HG02981 (cell line): ENCODE results near the gene NUP58.
"Not testable (repeated sequence)": the region's sequence is repeated elsewhere in the genome, so short reads cannot be mapped to it uniquely, and the experiment has no call there.

Experiments used
- ATAC-seq: cut with Tn5 transposase; IDR thresholded peaks from one replicate; pipeline ENCODE4 v1.9.1; 2021; ENCODE audit warnings: mild to moderate bottlenecking, moderate library complexity; ENCODE audit not compliant: unreplicated experiment

The NUP58 gene

DNA sequence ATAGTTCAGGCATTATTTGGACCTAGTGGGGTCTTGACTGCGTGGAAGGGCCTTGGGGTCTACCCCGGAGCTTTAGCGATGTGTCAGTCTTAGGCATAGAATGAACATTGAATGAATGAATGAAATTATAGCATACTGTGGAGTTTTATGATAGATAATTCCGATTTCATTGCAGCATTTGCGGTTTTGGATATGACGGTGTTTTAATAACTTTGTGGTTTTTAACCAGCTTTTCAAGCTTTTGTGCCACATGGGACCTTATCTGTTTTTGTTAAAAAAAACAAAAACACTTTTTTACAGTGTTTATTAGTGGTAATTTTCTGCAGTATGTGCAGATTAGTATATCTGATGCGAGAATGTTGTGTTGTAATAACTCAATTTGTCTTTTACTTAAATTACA is 696 bp downstream of the NUP58 start:
- ATAC-seq = no peak

DNA sequence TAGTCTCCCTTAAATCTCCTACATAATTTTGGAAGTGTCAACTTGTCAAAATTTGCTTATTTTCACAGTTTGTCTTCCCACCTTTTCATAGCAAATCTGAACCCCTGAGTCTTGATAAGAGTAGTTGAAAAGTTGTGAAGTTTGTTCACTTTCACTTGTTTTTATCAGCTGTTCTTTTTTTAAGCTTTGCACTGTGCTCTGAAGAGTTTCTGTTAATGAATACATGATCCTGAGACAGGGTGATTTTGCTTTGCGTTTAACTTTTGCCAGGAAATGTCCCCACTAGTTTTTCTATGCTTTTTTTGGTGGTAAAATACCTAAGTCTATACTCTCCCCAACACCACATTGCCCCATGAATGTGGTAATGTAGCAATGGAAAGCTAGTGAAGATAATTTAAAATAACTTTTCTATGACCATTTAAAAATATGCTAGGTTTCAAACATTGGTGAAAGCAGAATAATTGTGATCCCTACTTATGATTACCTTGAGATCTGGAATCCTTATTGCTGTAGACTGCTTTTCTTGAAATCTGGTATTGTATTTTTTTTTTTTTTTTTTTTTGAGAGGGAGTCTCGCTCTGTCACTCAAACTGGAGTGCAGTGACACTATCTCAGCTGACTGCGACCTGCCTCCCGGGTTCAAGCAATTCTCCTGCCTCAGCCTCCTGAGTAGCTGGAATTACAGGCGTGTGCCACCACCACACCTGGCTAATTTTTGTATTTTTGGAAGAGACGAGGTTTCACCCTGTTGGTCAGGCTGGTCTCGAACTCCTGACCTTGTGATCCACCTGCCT is 5.4 kb downstream of the NUP58 start:
- no peak for ATAC-seq

DNA sequence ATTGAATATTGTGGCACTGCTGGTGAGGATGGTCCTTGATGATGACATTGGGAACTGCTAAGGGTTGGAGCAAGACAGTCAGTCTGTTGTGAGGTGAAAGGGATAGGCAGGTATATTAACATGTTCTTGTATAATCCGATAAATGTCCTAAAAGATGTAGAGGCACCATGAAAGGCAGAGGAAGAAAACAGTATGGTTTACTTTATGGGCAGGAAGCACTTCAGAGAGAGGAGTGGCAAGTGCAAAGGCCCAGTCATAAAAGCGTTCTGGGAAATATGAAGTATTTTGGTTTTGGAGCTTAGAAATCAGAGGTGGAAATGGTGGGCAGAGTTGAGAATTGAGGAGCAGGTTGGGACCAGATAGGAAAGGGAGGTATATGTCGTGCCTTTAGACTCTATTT is 9.5 kb downstream of the NUP58 start:
- no peak for ATAC-seq

DNA sequence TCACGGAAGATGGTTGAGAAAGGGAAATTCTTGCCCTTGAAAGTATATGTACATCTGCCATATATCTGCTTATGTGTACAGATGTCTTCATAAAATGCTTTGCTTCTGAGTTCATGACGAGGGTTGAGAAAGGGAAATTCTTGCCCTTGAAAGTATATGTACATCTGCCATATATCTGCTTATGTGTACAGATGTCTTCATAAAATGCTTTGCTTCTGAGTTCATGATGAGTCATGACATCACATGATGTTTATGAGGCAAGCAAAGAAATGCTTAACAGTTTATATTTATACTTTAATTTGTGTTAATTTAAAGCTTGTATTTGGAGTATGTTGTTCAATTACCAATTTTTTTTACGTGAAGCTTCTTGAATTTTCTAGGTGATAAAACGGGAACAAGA is 17.5 kb downstream of the NUP58 start:
- not testable (repeated sequence) for ATAC-seq

DNA sequence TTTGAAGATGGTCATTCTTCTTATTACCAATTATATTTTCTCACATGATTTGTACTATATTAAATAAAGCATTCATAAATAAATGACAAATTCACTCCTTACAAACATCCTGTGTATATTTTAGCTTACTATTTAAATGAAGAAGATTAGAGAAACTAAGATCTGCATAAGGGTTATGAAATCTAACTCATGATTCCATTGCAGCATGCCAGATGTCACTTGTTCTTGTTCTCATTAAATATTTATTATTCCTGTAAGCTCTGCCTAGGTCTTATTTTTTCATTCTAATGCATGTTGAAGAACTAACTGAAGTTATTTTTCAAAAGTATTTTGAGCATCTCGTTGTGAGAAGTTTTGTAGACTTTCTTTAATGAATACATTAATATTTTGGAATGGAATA is 18.3 kb downstream of the NUP58 start:
- no peak for ATAC-seq

- no peak for ATAC-seq
Observed at GRCh38 chr13:25324100-25324499, 22.7 kb downstream of the NUP58 start.

- no peak for ATAC-seq
Observed at GRCh38 chr13:25329706-25330105, 28.3 kb downstream of the NUP58 start.

DNA sequence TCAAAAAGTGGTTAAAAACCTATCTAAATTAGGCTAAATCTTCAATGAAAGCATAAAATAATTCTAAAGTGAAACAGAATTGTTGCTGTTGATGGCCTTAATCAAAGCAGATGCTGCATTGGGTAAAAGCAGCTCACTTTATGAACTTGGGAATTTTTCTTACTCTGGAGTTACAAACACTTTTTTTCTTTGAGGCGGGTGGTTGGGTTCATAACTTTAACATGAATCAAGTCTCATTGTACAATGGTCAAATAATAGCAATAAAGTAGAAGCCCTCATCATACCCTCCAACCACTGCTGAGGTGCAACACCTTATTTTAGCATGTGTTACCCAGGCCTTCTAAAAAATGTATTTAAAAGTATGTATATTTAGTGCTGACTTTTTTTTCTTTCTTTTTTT is 29.1 kb downstream of the NUP58 start:
- ATAC-seq = no peak

GRCh38 chr13:25335856-25336255 is 34.4 kb downstream of the NUP58 start:
- ATAC-seq = no peak

DNA sequence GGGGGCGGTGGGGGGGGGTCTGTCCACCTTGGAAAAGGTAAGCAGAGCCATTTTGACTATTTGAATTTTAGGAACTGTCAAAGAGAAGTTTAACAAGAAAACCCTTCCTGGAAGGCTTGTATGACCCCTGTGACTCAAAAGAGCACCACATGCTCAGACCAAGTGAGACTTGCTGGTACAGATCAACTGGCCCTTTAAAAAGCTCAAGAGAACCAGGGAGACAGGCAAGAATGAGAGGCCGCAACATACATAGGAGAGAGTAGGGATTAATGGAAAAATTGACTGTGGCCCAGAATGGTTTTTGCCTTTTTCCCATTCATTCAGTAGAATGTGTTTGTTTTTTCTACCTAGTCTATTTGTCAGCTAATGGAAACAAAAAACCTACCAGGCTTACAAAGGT is 44.2 kb downstream of the NUP58 start:
- ATAC-seq = no peak

GRCh38 chr13:25347151-25347550 is 45.7 kb downstream of the NUP58 start:
- ATAC-seq = no peak

GRCh38 chr13:25351404-25351803 is 50.0 kb downstream of the NUP58 start:
- ATAC-seq = no peak

DNA sequence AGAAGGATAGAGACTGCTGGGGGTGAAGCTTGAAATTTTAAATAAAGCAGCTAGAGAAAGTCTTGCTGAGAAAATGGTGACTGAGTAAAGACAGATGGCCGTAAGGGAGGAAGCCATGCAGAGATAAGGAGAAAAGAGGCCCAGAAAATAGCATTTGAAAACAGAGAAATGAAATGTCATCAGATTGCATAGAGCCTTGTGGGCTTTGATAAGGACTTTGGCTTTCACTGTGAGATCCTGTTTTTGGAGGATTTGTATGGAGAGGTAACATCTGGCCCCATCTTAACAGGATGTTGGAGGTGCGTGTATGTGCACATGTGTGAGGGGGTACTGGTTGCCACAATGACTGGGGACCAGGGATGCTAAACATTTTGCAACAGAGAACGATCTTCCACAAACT is 50.8 kb downstream of the NUP58 start:
- no peak for ATAC-seq

DNA sequence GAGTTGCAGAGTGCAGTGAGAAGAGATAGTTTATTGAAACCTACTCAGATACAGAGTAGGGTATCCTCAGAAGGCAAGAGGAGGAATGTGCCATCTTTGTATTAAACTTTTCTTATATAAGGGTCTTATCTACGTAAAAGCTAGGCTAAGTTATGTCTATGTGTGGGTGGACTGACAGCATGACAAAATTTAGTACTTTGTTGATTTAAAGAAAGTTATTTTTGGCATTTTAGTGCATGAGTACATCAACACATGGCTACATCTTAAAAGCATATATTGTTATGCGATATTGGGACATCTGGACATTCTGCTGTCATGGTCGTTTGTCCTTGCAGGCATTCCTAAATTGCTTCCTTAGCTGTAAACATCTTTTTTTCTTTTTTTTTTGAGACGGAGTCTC is 51.4 kb downstream of the NUP58 start:
- ATAC-seq = no peak

DNA sequence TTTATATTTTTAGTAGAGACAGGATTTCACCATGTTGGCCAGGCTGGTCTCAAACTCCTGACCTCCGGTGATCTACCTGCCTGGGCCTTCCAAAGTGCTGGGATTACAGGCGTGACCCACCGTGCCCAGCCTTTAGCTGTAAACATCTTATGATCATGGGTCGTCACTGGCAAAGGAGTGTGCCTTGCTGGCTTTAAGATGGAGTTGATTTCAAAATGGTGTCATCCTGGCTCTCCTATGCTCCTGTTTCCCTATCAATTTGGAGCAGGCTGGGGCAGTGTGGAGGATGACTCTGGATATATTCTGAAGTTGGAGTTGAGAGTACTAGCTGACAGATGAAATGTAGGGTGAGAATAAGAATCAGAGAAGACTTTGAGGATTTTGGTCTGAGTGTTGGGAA is 51.9 kb downstream of the NUP58 start:
- ATAC-seq = no peak

GRCh38 chr13:25354377-25354776 is 53.0 kb downstream of the NUP58 start:
- ATAC-seq = no peak

- ATAC-seq = not testable (repeated sequence)
Observed at GRCh38 chr13:25360443-25360842, 59.0 kb downstream of the NUP58 start.

- no peak for ATAC-seq
Observed at GRCh38 chr13:25365720-25366235, 64.4 kb downstream of the NUP58 start.

GRCh38 chr13:25371158-25371874 is 69.9 kb downstream of the NUP58 start:
- no peak for ATAC-seq

- no peak for ATAC-seq
Observed at GRCh38 chr13:25371875-25372283, 70.5 kb downstream of the NUP58 start, which contains the start of gene ATP8A2. Gene ATP8A2 (plus strand): TSS chr13:25371974. CDS start chr13:25372213, 239 bp downstream.

GRCh38 chr13:25372284-25373081 is 71.1 kb downstream of the NUP58 start:
- ATAC-seq = no peak
